ENCODE data around the gene TRPC1. TPM values are rescaled to one million over a fixed set of nuclear protein-coding genes. Genes with fewer than 3 reads are reported as not detected.
"Not testable (repeated sequence)": the region's sequence is repeated elsewhere in the genome, so short reads cannot be mapped to it uniquely, and the experiment has no call there.

TRPC1 gene
- total RNA-seq, 3 donors from 2014 or later = 0.87 to 11.4 (median 2.0) TPM

- Histone ChIP-seq H3K9me3 (no peaks in the 10 kb centered on the region), H3K36me3 (ENCODE audit: low read depth) (no peaks in the 10 kb centered on the region), H3K4me3 (no peak overlapping the region), H3K4me1 (ENCODE audit: low read depth) (no peaks in the 10 kb centered on the region)
- no peak for TF ChIP-seq CTCF (IDR thresholded peaks at IDR 0.05)
- intact Hi-C loops (cut with DNase I, micrococcal nuclease) = no loop called here
- no peak for ATAC-seq
- no peak for DNase-seq
Observed at GRCh38 chr3:142734834-142735233, 11.0 kb downstream of the TRPC1 start.

- Histone ChIP-seq H3K4me3 (no peak overlapping the region), H3K4me1 (ENCODE audit: low read depth) (no peaks in the 10 kb centered on the region), H3K36me3 (ENCODE audit: low read depth) (no peaks in the 10 kb centered on the region), H3K9me3 (no peaks in the 10 kb centered on the region)
- no peak for TF ChIP-seq CTCF (IDR thresholded peaks at IDR 0.05)
- intact Hi-C loops (cut with DNase I, micrococcal nuclease) = no loop called here
- ATAC-seq = no peak
- DNase-seq = no peak
Observed at GRCh38 chr3:142735462-142735861, 11.6 kb downstream of the TRPC1 start.

GRCh38 chr3:142738396-142738795 lies 14.6 kb downstream of the TRPC1 start:
- no peak for DNase-seq
- H3K36me3 ChIP-seq (ENCODE audit: low read depth) = no peaks in the 10 kb centered on the region
- no peak for TF ChIP-seq CTCF (IDR thresholded peaks at IDR 0.05)
- no peaks in the 10 kb centered on the region for H3K9me3 ChIP-seq
- intact Hi-C loops (cut with DNase I, micrococcal nuclease) = no loop called here
- H3K4me3 ChIP-seq = no peak overlapping the region
- ATAC-seq = no peak
- H3K4me1 ChIP-seq (ENCODE audit: low read depth) = no peaks in the 10 kb centered on the region

GRCh38 chr3:142746646-142747045 lies 22.8 kb downstream of the TRPC1 start:
- ATAC-seq (no peak), DNase-seq (no peak)
- intact Hi-C loops (cut with DNase I, micrococcal nuclease) = no loop called here
- Histone ChIP-seq H3K4me3 (no peak overlapping the region), H3K9me3 (peaks cover 2% of the 10 kb centered on the region), H3K36me3 (ENCODE audit: low read depth) (no peaks in the 10 kb centered on the region), H3K4me1 (ENCODE audit: low read depth) (no peaks in the 10 kb centered on the region)
- TF ChIP-seq CTCF (IDR thresholded peaks at IDR 0.05) = no peak

GRCh38 chr3:142750531-142750930 lies 26.7 kb downstream of the TRPC1 start:
- intact Hi-C loops (cut with DNase I, micrococcal nuclease) = not testable (repeated sequence)

GRCh38 chr3:142752605-142753004 lies 28.8 kb downstream of the TRPC1 start:
- intact Hi-C loops (cut with DNase I, micrococcal nuclease); H3K36me3 ChIP-seq (ENCODE audit: low read depth); H3K4me1 ChIP-seq (ENCODE audit: low read depth); DNase-seq; ATAC-seq; H3K4me3 ChIP-seq; H3K9me3 ChIP-seq: not testable (repeated sequence)

More at GRCh38 chr3:142750531-142750930, 26.7 kb downstream of the TRPC1 start:
- not testable (repeated sequence) for H3K4me1 ChIP-seq (ENCODE audit: low read depth); DNase-seq; H3K4me3 ChIP-seq; H3K9me3 ChIP-seq; H3K36me3 ChIP-seq (ENCODE audit: low read depth); ATAC-seq

- Histone ChIP-seq H3K4me3 (no peak overlapping the region), H3K4me1 (ENCODE audit: low read depth) (no peaks in the 10 kb centered on the region), H3K9me3 (peaks cover 2% of the 10 kb centered on the region), H3K36me3 (ENCODE audit: low read depth) (no peaks in the 10 kb centered on the region)
- intact Hi-C loops (cut with DNase I, micrococcal nuclease) = no loop called here
- no peak for TF ChIP-seq CTCF (IDR thresholded peaks at IDR 0.05)
- ATAC-seq = no peak
- no peak for DNase-seq
Observed at GRCh38 chr3:142754494-142754893, 30.7 kb downstream of the TRPC1 start.

All from mucosa of descending colon (tissue), 3 donors.